ENCODE data around the gene CAMTA1. TPM values are rescaled to one million over a fixed set of nuclear protein-coding genes. Genes with fewer than 3 reads are reported as not detected.

Gene CAMTA1
- total and polyA plus RNA-seq, 2 donors = 53.3 to 115 TPM

DNA sequence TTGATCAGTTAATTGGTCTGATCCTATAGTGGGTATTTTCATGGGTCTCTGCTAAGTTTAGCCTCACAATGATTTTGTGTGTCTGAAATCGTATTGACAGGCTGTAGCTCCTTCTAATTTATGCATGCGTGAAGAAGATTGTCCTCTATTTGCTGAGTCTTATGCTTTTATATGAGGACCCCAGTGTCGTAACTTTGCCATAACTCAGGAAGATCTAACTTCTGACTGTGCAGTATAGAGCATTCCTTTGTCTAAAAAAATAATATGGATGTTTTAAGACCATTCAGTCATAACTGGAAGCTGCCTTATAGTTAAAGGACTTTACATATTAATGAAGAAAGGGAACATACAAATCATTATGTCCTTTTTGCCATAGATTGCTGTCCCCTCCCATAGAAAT, 73.3 kb downstream of the CAMTA1 start:
- 94% methylated on average over 3 of the region's 3 CpGs for WGBS
- H3K4me1 ChIP-seq (ENCODE audit: insufficient read depth) = peaks cover 1% of the 10 kb centered on the region
- DNase-seq (ENCODE audit: extremely low spot score) = no peak
- no peak overlapping the region for H3K27ac ChIP-seq (ENCODE audit: low read depth)
- H3K36me3 ChIP-seq (ENCODE audit: insufficient read depth) = no peaks in the 10 kb centered on the region
- no peak overlapping the region for H3K4me3 ChIP-seq (ENCODE audit: low read depth, low read length)

DNA sequence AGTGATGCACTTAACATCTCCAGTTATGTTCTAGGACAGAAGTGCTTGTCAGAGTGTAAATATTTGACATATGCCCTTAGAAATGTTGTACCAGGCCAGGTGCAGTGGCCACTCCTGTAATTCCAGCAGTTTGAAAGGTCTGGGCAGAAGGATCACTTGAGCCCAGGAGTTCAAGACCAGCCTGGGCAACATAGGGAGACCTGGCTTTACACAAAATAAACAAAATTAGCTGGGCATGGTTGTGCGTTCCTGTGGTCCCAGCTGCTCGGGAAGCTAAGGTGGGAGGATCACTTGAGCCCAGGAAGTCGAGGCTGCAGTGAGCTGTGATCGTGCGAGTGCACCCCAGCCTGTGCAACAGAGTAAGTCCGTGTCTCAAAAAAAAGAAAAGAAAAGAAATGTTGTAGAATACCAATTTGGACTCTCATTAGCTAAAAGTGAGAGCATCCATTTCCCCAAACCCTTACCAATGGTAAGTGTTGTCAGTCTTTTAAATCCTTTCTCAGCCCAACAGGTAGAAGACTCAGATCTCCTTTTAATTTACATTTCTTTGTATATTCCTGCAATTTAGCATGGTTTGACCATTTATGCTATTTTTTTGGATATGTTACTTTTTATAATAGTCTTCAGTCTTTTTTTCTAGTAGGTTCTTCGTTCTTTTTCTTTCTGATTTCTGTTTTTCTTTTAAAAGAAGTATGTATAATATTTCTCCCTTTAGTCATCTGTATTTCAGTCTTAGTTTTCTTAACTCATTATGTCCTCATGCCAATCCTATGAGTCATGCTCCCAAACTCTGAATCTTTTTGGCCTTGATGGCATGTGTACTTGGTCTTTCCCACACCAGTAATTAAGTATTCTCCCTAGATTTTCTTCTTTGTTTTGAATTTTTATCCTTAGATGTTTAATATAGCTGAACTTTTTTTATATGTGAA, 74.4 kb downstream of the CAMTA1 start:
- WGBS = 75% methylated on average over 7 of the region's 7 CpGs
- Histone ChIP-seq H3K4me3 (ENCODE audit: low read depth, low read length) (no peak overlapping the region), H3K4me1 (ENCODE audit: insufficient read depth) (peaks cover 1% of the 10 kb centered on the region), H3K36me3 (ENCODE audit: insufficient read depth) (no peaks in the 10 kb centered on the region), H3K27ac (ENCODE audit: low read depth) (no peak overlapping the region)
- peak; percentile 35 for DNase-seq (ENCODE audit: extremely low spot score)

DNA sequence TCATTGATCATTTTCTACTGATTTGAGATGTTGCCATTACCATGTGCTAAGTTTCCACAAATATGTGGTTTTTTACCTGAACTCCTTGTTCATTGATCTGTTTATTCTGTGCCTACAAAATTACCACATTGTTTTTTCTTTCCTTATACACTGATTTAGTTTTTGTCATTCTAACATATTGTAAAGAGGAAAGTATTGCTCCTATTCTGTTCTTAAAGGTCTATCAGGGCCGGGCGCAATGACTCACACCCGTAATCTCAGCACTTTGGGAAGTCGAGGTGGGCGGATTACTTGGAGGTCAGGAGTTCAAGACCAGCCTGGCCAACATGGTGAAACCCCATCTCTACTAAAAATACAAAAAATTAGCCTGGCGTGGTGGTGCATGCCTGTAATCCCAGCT, 75.1 kb downstream of the CAMTA1 start:
- no peak overlapping the region for H3K4me3 ChIP-seq (ENCODE audit: low read depth, low read length)
- no peaks in the 10 kb centered on the region for H3K36me3 ChIP-seq (ENCODE audit: insufficient read depth)
- H3K27ac ChIP-seq (ENCODE audit: low read depth) = no peak overlapping the region
- 87% methylated on average over 6 of the region's 6 CpGs for WGBS
- H3K4me1 ChIP-seq (ENCODE audit: insufficient read depth) = peaks cover 1% of the 10 kb centered on the region
- DNase-seq (ENCODE audit: extremely low spot score) = no peak

DNA sequence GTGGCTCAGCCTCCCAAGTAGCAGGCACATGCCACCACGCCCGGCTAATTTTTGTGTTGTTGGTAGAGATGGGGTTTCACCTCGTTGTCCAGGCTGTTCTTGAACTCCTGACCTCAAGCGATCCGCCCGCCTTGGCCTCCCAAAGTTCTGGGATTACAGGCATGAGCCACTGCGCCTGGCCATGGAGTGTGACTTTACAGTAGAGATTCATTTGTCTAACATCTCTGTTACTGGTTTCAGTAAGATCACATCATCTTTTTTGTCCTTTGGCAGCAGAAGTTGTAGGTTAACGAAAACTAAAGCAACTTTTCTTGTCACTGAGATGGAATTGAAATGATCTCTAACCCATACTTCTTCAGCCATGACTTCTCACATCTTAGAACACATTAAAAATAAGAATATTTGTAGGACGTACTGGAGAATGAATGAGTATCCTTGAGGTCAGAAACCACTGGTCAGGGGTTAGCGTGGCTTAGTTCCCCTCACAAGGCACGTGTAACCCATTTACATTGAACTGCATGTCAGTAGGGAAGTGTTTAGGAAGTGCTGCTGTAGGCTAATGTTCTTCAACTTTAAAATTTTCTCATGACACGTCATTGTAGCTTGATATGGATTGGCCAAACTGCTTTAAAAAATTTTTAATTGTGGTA, 75.9 kb downstream of the CAMTA1 start:
- 93% methylated on average over 12 of the region's 12 CpGs for WGBS
- no peak for DNase-seq (ENCODE audit: extremely low spot score)
- H3K4me1 ChIP-seq (ENCODE audit: insufficient read depth) = peaks cover 1% of the 10 kb centered on the region
- H3K4me3 ChIP-seq (ENCODE audit: low read depth, low read length) = no peak overlapping the region
- no peaks in the 10 kb centered on the region for H3K36me3 ChIP-seq (ENCODE audit: insufficient read depth)
- no peak overlapping the region for H3K27ac ChIP-seq (ENCODE audit: low read depth)

DNA sequence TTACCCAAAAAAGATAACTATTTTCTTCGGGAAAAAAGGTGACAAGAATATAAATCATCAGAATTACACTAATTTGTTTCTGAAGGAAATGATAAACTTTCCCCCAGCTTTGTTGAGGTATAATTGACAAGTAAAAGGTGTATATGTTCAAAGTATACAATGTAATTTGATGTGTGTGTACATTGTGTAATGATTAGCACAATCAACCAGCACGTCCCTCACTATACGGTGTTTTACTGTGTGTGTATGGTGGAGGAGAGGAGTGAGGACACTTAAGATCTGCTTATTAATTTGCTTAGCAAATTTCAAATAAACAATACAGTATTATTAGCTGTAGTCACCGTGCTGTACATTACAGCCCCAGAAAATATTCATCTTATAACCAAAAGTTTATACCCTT, 77.7 kb downstream of the CAMTA1 start:
- no peak for DNase-seq (ENCODE audit: extremely low spot score)
- 85% methylated on average over 4 of the region's 4 CpGs for WGBS
- Histone ChIP-seq H3K27ac (ENCODE audit: low read depth) (no peak overlapping the region), H3K4me3 (ENCODE audit: low read depth, low read length) (no peak overlapping the region), H3K4me1 (ENCODE audit: insufficient read depth) (no peaks in the 10 kb centered on the region), H3K36me3 (ENCODE audit: insufficient read depth) (no peaks in the 10 kb centered on the region)

DNA sequence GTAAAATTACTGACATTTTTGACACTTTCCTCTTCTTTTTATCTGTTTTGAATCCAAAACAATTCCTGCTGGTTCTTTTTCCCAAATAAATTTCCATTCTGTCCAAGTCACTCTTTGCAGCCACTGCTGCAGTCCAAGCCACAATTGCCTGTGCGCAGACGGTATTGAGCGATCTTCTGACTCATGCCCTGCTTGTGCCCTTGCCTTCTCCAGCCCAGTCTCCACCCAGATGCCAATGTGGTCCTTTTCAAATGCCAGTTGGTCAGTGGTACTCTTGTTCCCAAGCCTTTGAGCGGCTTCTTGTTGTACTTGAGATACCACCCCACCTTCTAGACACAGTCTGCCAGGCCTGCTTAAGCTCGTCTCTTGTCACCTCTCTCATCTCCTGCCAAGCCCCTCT, 78.9 kb downstream of the CAMTA1 start:
- Histone ChIP-seq H3K4me3 (ENCODE audit: low read depth, low read length) (no peak overlapping the region), H3K27ac (ENCODE audit: low read depth) (no peak overlapping the region), H3K4me1 (ENCODE audit: insufficient read depth) (no peaks in the 10 kb centered on the region), H3K36me3 (ENCODE audit: insufficient read depth) (no peaks in the 10 kb centered on the region)
- no peak for DNase-seq (ENCODE audit: extremely low spot score)
- WGBS = 95% methylated on average over 5 of the region's 5 CpGs

DNA sequence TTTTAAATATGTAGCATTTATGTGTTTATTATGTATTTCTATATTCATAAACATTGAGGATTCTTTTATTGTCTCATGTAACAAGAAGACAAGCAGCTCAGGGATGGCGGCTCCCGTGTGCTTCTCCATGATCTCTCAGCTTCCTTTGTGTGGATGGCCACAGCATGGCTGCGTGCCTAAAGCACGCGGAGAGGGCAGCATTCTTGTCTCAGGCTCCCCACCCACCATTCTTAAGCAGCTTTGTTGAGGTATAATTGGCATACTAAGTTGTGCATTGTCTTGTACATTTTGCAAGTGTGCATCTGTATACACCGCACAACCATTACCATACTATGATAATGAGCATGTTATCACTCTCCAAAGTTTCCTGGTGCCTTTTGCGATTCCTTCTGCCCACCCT, 81.6 kb downstream of the CAMTA1 start:
- WGBS = 89% methylated on average over 7 of the region's 7 CpGs

DNA sequence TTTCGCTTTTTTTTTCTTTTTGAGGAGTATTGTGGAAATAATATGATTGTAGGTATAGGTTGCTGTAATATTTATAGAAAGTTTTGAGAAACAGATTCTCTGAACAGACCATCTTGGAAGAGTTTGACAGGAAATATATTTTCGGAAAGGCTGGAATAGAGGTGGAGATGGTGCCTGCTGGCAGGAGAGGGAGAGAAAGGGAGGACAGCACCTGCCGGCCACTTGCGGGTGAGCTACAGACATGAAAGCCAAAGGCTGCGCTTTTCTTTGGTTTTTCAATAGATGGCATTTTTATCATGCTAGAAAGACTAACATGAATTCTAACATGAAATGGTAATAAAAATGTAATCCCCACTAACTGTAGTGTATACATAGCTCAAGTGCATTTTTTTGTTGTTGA, 82.1 kb downstream of the CAMTA1 start:
- Histone ChIP-seq H3K4me1 (ENCODE audit: insufficient read depth) (no peaks in the 10 kb centered on the region), H3K4me3 (ENCODE audit: low read depth, low read length) (no peak overlapping the region), H3K36me3 (ENCODE audit: insufficient read depth) (no peaks in the 10 kb centered on the region), H3K27ac (ENCODE audit: low read depth) (no peak overlapping the region)
- WGBS = 85% methylated on average over 5 of the region's 5 CpGs
- DNase-seq (ENCODE audit: extremely low spot score) = no peak

More for the DNA sequence above, 81.6 kb downstream of the CAMTA1 start:
- no peak overlapping the region for H3K4me3 ChIP-seq (ENCODE audit: low read depth, low read length)
- no peak overlapping the region for H3K27ac ChIP-seq (ENCODE audit: low read depth)
- H3K36me3 ChIP-seq (ENCODE audit: insufficient read depth) = no peaks in the 10 kb centered on the region
- H3K4me1 ChIP-seq (ENCODE audit: insufficient read depth) = no peaks in the 10 kb centered on the region
- DNase-seq (ENCODE audit: extremely low spot score) = no peak

DNA sequence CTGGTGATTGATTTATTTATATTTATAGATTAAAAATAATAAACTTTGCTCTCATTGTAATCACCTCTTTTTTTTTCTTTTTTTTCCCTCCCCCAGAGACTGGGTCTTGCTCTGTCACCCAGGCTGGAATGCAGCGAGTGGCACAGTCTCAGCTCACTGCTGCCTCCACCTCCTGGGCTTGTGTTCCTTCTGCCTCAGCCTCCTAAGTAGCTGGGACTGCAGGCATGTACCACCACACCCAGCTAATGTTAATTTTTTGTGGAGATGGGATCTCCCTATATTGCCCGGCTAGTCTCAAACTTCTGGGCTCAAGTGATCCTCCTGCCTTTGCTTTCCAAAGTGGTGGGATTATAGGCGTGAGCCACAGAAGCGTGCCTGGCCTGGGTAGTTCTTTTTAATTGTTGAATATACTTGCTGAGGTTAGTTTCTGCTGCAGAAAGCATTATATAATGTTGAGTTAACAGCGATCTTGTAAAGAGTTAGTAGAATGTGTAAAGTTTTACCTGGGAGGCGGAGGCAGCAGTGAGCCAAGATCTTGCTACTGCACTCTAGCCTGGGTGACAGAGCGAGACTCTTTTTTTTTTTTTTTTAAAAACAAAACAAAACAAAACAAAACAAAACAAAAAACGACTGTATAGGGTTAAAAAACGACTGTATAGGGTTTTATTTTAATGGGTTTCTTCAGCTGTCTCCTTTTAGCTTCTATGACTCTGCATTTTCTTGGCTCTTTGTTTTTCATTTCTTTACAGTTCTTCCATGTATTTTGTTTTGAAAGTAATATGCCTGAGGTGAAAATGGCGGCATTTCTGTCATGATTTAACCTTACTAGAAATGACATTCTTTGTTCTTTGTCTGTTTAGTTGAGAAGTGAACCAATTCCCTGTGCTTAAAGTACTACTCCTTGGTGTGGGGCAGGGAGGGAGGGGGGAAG, 82.7 kb downstream of the CAMTA1 start:
- no peaks in the 10 kb centered on the region for H3K4me1 ChIP-seq (ENCODE audit: insufficient read depth)
- no peaks in the 10 kb centered on the region for H3K36me3 ChIP-seq (ENCODE audit: insufficient read depth)
- no peak overlapping the region for H3K27ac ChIP-seq (ENCODE audit: low read depth)
- WGBS = 82% methylated on average over 10 of the region's 10 CpGs
- DNase-seq (ENCODE audit: extremely low spot score) = no peak
- no peak overlapping the region for H3K4me3 ChIP-seq (ENCODE audit: low read depth, low read length)

DNA sequence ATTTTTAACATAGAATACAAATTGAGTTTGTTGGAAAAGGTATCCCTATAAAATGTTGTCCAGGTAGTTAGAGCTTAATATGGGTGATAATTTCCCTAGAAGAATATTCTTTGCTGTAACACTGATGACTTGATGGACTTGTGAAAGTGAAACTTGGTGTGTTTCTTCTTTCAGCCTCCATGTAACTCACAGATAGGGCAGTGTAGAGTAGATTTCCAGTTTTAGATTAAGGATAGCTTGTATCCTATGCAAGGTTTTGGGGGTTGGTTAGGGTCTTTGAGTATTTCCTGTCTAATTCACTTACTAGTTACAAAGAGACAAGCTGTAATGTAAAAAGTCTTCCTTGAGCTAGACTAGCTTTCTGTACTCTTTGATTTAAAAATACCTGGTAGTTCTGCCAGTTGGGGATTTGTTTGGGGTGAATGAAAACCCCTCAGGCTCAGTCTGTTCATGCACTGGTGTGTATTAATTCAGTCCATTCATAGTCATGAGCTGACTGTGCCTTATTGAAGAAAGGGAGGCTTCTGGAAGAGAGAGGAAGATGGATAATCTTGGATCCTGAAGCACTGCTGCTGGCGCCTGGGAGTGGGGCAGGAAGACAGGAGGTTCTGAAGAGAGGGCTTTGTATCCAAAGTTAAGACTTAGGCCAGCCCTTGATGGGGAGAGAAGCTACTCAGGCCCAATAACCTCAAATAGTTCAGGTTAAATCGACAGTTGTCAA, 83.6 kb downstream of the CAMTA1 start:
- WGBS = 91% methylated on average over 2 of the region's 2 CpGs
- Histone ChIP-seq H3K27ac (ENCODE audit: low read depth) (no peak overlapping the region), H3K4me3 (ENCODE audit: low read depth, low read length) (no peak overlapping the region)

DNA sequence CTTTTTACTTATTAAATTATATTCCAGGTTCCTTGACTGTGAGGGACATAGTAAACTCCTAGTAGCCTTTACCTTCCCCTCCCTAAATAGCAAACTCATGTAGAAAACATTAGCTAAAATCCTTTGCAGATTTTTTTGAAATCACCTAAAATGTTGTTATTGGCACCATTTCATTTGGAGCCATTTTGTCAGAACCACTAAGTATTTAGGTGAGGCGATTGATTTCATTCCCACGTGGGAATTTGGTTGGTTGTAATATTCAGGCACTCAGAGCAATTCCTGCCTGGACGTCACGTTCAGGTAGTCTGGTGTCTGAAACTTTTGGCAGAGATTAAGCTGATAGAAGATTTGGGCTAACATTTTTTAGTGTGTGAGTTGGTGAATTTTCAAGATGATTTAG, 84.3 kb downstream of the CAMTA1 start:
- no peak overlapping the region for H3K27ac ChIP-seq (ENCODE audit: low read depth)
- H3K4me1 ChIP-seq (ENCODE audit: insufficient read depth) = no peaks in the 10 kb centered on the region
- no peaks in the 10 kb centered on the region for H3K36me3 ChIP-seq (ENCODE audit: insufficient read depth)
- DNase-seq (ENCODE audit: extremely low spot score) = no peak
- WGBS = 90% methylated on average over 4 of the region's 4 CpGs
- H3K4me3 ChIP-seq (ENCODE audit: low read depth, low read length) = no peak overlapping the region

More for the DNA sequence above, 83.6 kb downstream of the CAMTA1 start:
- no peaks in the 10 kb centered on the region for H3K4me1 ChIP-seq (ENCODE audit: insufficient read depth)
- H3K36me3 ChIP-seq (ENCODE audit: insufficient read depth) = no peaks in the 10 kb centered on the region
- DNase-seq (ENCODE audit: extremely low spot score) = no peak

DNA sequence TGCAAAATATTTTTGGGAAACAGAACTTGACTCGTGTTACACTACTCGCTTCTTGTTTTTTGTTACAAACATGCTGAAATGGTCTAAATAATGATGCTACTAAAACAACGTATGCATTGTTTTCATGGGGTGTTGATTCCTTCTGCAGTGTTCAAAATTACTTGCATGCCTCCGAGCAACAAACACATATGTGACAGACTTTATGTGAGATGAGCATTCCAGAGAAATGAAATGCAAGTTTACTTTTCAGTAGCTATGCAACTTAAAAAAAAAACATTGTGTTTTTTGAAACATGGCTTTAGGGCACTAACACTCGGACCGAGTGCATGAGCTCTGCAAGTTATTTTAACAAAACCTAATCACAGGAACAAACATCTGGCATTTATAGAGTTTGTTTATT, 84.8 kb downstream of the CAMTA1 start:
- Histone ChIP-seq H3K4me1 (ENCODE audit: insufficient read depth) (no peaks in the 10 kb centered on the region), H3K36me3 (ENCODE audit: insufficient read depth) (no peaks in the 10 kb centered on the region), H3K27ac (ENCODE audit: low read depth) (no peak overlapping the region), H3K4me3 (ENCODE audit: low read depth, low read length) (no peak overlapping the region)
- 72% methylated on average over 6 of the region's 6 CpGs for WGBS
- DNase-seq (ENCODE audit: extremely low spot score) = no peak

DNA sequence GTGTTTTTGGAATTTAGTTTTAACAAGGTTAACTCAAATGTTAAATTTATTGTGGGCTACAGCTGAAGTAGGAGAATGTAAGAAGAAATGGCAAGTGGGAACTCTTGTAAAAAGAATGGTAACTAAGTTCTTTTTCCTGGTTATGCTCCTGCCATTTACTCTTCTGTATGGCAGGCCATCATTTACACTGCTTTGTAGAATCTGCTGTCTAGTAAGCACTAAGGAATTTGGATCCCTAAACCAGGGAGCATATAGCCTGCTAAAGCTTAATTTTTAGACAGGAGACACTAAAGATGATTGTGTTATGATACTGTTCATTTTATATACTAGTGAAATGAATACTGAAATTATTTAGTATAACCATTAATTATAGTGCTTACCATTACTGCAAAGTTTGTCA, 85.3 kb downstream of the CAMTA1 start:
- H3K4me3 ChIP-seq (ENCODE audit: low read depth, low read length) = no peak overlapping the region
- H3K4me1 ChIP-seq (ENCODE audit: insufficient read depth) = no peaks in the 10 kb centered on the region
- H3K36me3 ChIP-seq (ENCODE audit: insufficient read depth) = no peaks in the 10 kb centered on the region
- no peak overlapping the region for H3K27ac ChIP-seq (ENCODE audit: low read depth)
- no peak for DNase-seq (ENCODE audit: extremely low spot score)
